Measurements from ENCODE around the gene ST6GAL1.
A peak's percentile ranks its signal among the peaks of the same experiment; 100 is the strongest.

Gene ST6GAL1

GRCh38 chr3:187040516-187041361 is 110.4 kb downstream of the ST6GAL1 start:
- WGBS (ENCODE audit: extremely low coverage, insufficient coverage, insufficient read length), result no CpG with 5 or more reads among the region's 5 CpGs

GRCh38 chr3:187041362-187042307 is 111.3 kb downstream of the ST6GAL1 start:
- Histone ChIP-seq H3K79me2 (ENCODE audit: control insufficient read depth, insufficient read depth, low read length, poor library complexity) (no peaks in the 10 kb centered on the region), H3K9ac (ENCODE audit: low read length) (no peak overlapping the region), H2BK120ac (ENCODE audit: insufficient read depth, low read length, poor library complexity) (no peak overlapping the region), H3K18ac (ENCODE audit: low read length) (no peak overlapping the region), H3K79me1 (ENCODE audit: low read length) (no peaks in the 10 kb centered on the region), H3K27me3 (ENCODE audit: insufficient read depth, low read length) (no peaks in the 10 kb centered on the region), H2BK12ac (ENCODE audit: low read length) (no peak overlapping the region), H2AFZ (ENCODE audit: insufficient read depth, low read length, poor library complexity) (no peak overlapping the region), H3K9me3 (ENCODE audit: insufficient read depth, low read depth, low read length) (peaks cover 2% of the 10 kb centered on the region), H2AK5ac (ENCODE audit: low read length) (no peak overlapping the region), H3K4ac (ENCODE audit: low read depth, low read length) (no peak overlapping the region), H3K36me3 (ENCODE audit: control insufficient read depth in 1 of 2, insufficient read depth in 2 of 2, low read length in 2 of 2) (no peaks in the 10 kb centered on the region), H3K4me2 (ENCODE audit: low read length) (no peak overlapping the region), H3K4me3 (ENCODE audit: low read depth, low read length) (no peak overlapping the region), H3K14ac (ENCODE audit: low read length) (no peak overlapping the region), H4K91ac (ENCODE audit: low read depth, low read length) (no peak overlapping the region), H4K8ac (ENCODE audit: low read depth, low read length) (no peak overlapping the region), H2BK5ac (ENCODE audit: low read depth, low read length, poor library complexity) (no peak overlapping the region), H3K4me1 (ENCODE audit: control insufficient read depth in 1 of 2, insufficient read depth in 2 of 2, low read length in 2 of 2) (peaks cover 0 to 2% of the 10 kb centered on the region in 2 experiments), H4K12ac (ENCODE audit: low read depth, low read length) (no peak overlapping the region), H3K27ac (ENCODE audit: low read depth, low read length) (no peak overlapping the region), H3K23ac (ENCODE audit: low read length) (no peak overlapping the region)
- no peak for DNase-seq
- WGBS (ENCODE audit: extremely low coverage, insufficient coverage, insufficient read length), result no CpG with 5 or more reads among the region's 8 CpGs

More at GRCh38 chr3:187040516-187041361, 110.4 kb downstream of the ST6GAL1 start:
- H3K14ac ChIP-seq (ENCODE audit: low read length), result no peak overlapping the region
- H3K4me2 ChIP-seq (ENCODE audit: low read length), result no peak overlapping the region
- H3K23ac ChIP-seq (ENCODE audit: low read length), result no peak overlapping the region
- no peak overlapping the region for H2BK5ac ChIP-seq (ENCODE audit: low read depth, low read length, poor library complexity)
- H3K9me3 ChIP-seq (ENCODE audit: insufficient read depth, low read depth, low read length), result peaks cover 2% of the 10 kb centered on the region
- no peaks in the 10 kb centered on the region for H3K27me3 ChIP-seq (ENCODE audit: insufficient read depth, low read length)
- H3K79me2 ChIP-seq (ENCODE audit: control insufficient read depth, insufficient read depth, low read length, poor library complexity), result no peaks in the 10 kb centered on the region
- H3K4me1 ChIP-seq (ENCODE audit: control insufficient read depth in 1 of 2, insufficient read depth in 2 of 2, low read length in 2 of 2), result peaks cover 0 to 2% of the 10 kb centered on the region in 2 experiments
- no peaks in the 10 kb centered on the region for H3K79me1 ChIP-seq (ENCODE audit: low read length)
- H4K8ac ChIP-seq (ENCODE audit: low read depth, low read length), result no peak overlapping the region
- H2BK12ac ChIP-seq (ENCODE audit: low read length), result no peak overlapping the region
- no peak overlapping the region for H3K18ac ChIP-seq (ENCODE audit: low read length)
- H3K27ac ChIP-seq (ENCODE audit: low read depth, low read length), result no peak overlapping the region
- H4K12ac ChIP-seq (ENCODE audit: low read depth, low read length), result no peak overlapping the region
- no peak overlapping the region for H2AK5ac ChIP-seq (ENCODE audit: low read length)
- no peak overlapping the region for H3K4me3 ChIP-seq (ENCODE audit: low read depth, low read length)
- no peak overlapping the region for H4K91ac ChIP-seq (ENCODE audit: low read depth, low read length)
- H2BK120ac ChIP-seq (ENCODE audit: insufficient read depth, low read length, poor library complexity), result no peak overlapping the region
- peak; percentile 93 to 94 for DNase-seq
- no peak overlapping the region for H3K9ac ChIP-seq (ENCODE audit: low read length)
- H2AFZ ChIP-seq (ENCODE audit: insufficient read depth, low read length, poor library complexity), result no peak overlapping the region
- no peak overlapping the region for H3K4ac ChIP-seq (ENCODE audit: low read depth, low read length)
- H3K36me3 ChIP-seq (ENCODE audit: control insufficient read depth in 1 of 2, insufficient read depth in 2 of 2, low read length in 2 of 2), result no peaks in the 10 kb centered on the region

GRCh38 chr3:187042346-187042745 is 112.0 kb downstream of the ST6GAL1 start:
- Histone ChIP-seq H2BK5ac (ENCODE audit: low read depth, low read length, poor library complexity) (no peak overlapping the region), H3K4me3 (ENCODE audit: low read depth, low read length) (no peak overlapping the region), H3K79me2 (ENCODE audit: control insufficient read depth, insufficient read depth, low read length, poor library complexity) (no peaks in the 10 kb centered on the region), H3K9ac (ENCODE audit: low read length) (no peak overlapping the region), H2AK5ac (ENCODE audit: low read length) (no peak overlapping the region), H3K23ac (ENCODE audit: low read length) (no peak overlapping the region), H3K4me2 (ENCODE audit: low read length) (no peak overlapping the region), H3K14ac (ENCODE audit: low read length) (no peak overlapping the region), H3K27me3 (ENCODE audit: insufficient read depth, low read length) (no peaks in the 10 kb centered on the region), H3K9me3 (ENCODE audit: insufficient read depth, low read depth, low read length) (peaks cover 2% of the 10 kb centered on the region), H2AFZ (ENCODE audit: insufficient read depth, low read length, poor library complexity) (no peak overlapping the region), H3K18ac (ENCODE audit: low read length) (no peak overlapping the region), H4K12ac (ENCODE audit: low read depth, low read length) (no peak overlapping the region), H2BK12ac (ENCODE audit: low read length) (no peak overlapping the region), H4K91ac (ENCODE audit: low read depth, low read length) (no peak overlapping the region), H3K4me1 (ENCODE audit: control insufficient read depth in 1 of 2, insufficient read depth in 2 of 2, low read length in 2 of 2) (peaks cover 0 to 2% of the 10 kb centered on the region in 2 experiments), H3K36me3 (ENCODE audit: control insufficient read depth in 1 of 2, insufficient read depth in 2 of 2, low read length in 2 of 2) (no peaks in the 10 kb centered on the region), H3K79me1 (ENCODE audit: low read length) (no peaks in the 10 kb centered on the region), H3K27ac (ENCODE audit: low read depth, low read length) (no peak overlapping the region), H4K8ac (ENCODE audit: low read depth, low read length) (no peak overlapping the region), H2BK120ac (ENCODE audit: insufficient read depth, low read length, poor library complexity) (no peak overlapping the region), H3K4ac (ENCODE audit: low read depth, low read length) (no peak overlapping the region)
- no peak for DNase-seq
- WGBS (ENCODE audit: extremely low coverage, insufficient coverage, insufficient read length), result no CpG with 5 or more reads among the region's 5 CpGs

- H3K14ac ChIP-seq (ENCODE audit: low read length), result no peak overlapping the region
- peak overlapping the region; percentile 31 for H2BK12ac ChIP-seq (ENCODE audit: low read length)
- H2AK5ac ChIP-seq (ENCODE audit: low read length), result no peak overlapping the region
- peak overlapping the region; percentile 34 for H3K23ac ChIP-seq (ENCODE audit: low read length)
- H3K27ac ChIP-seq (ENCODE audit: low read depth, low read length), result no peak overlapping the region
- no peak overlapping the region for H3K9ac ChIP-seq (ENCODE audit: low read length)
- no peak overlapping the region for H2BK120ac ChIP-seq (ENCODE audit: insufficient read depth, low read length, poor library complexity)
- no peak overlapping the region for H4K12ac ChIP-seq (ENCODE audit: low read depth, low read length)
- H3K27me3 ChIP-seq (ENCODE audit: insufficient read depth, low read length), result no peaks in the 10 kb centered on the region
- H3K4me3 ChIP-seq (ENCODE audit: low read depth, low read length), result no peak overlapping the region
- H3K79me1 ChIP-seq (ENCODE audit: low read length), result no peaks in the 10 kb centered on the region
- H4K8ac ChIP-seq (ENCODE audit: low read depth, low read length), result no peak overlapping the region
- H3K4me1 ChIP-seq (ENCODE audit: control insufficient read depth in 1 of 2, insufficient read depth in 2 of 2, low read length in 2 of 2), result peaks cover 0 to 2% of the 10 kb centered on the region in 2 experiments
- DNase-seq, result no peak
- H4K91ac ChIP-seq (ENCODE audit: low read depth, low read length), result peak overlapping the region; percentile 9
- H3K79me2 ChIP-seq (ENCODE audit: control insufficient read depth, insufficient read depth, low read length, poor library complexity), result no peaks in the 10 kb centered on the region
- H3K18ac ChIP-seq (ENCODE audit: low read length), result no peak overlapping the region
- no peak overlapping the region for H2AFZ ChIP-seq (ENCODE audit: insufficient read depth, low read length, poor library complexity)
- no peak overlapping the region for H3K4me2 ChIP-seq (ENCODE audit: low read length)
- H2BK5ac ChIP-seq (ENCODE audit: low read depth, low read length, poor library complexity), result no peak overlapping the region
- no peak overlapping the region for H3K4ac ChIP-seq (ENCODE audit: low read depth, low read length)
- no peaks in the 10 kb centered on the region for H3K36me3 ChIP-seq (ENCODE audit: control insufficient read depth in 1 of 2, insufficient read depth in 2 of 2, low read length in 2 of 2)
- peaks cover 2% of the 10 kb centered on the region for H3K9me3 ChIP-seq (ENCODE audit: insufficient read depth, low read depth, low read length)
- WGBS (ENCODE audit: extremely low coverage, insufficient coverage, insufficient read length), result no CpG with 5 or more reads among the region's 8 CpGs
These were observed 112.6 kb downstream of the ST6GAL1 start for GRCh38 chr3:187042874-187043458.
